ENCODE data around the gene TULP1. TPM values are rescaled to one million over a fixed set of nuclear protein-coding genes. Genes with fewer than 3 reads are reported as not detected.

The TULP1 gene
- total RNA-seq, 2 donors from 2014 or later = 0.27 TPM; not detected in 1

DNA sequence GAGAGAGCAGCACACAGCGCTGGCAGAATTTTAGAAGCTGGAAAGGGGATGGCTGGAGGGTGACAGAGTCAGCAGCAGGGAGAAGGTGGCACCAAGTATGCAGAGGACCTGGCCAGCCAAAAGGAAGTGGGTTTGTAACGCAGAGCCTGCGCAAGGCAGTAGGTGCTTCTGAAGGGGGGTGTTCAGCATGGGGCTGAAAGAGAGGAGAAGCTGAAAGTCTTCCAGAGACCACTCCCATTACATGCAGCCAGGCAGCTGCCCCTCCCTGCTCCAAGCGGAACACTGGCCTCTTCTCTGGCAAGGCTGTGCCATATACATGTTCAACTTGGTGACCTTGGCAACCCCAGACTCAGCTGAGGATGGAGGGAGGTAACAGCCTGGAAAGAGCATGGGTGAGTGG lies 42.1 kb upstream of the TULP1 start:
- WGBS = 98% methylated on average over 4 of the region's 4 CpGs
- no peaks in the 10 kb centered on the region for H3K36me3 ChIP-seq
- H3K27ac ChIP-seq = no peak overlapping the region
- no peaks in the 10 kb centered on the region for H3K9me3 ChIP-seq
- H3K4me1 ChIP-seq (replicated peaks) = no peaks in the 10 kb centered on the region
- no peak overlapping the region for H3K4me3 ChIP-seq
- no peaks in the 10 kb centered on the region for H3K27me3 ChIP-seq (replicated peaks; ENCODE audit: insufficient read depth)
- intact Hi-C loops (cut with DNase I) = no loop called here
- no peak for DNase-seq (ENCODE audit: low spot score)
- TF ChIP-seq POLR2A (IDR thresholded peaks at IDR 0.05) = no peak
- TF ChIP-seq, protein P1, sequence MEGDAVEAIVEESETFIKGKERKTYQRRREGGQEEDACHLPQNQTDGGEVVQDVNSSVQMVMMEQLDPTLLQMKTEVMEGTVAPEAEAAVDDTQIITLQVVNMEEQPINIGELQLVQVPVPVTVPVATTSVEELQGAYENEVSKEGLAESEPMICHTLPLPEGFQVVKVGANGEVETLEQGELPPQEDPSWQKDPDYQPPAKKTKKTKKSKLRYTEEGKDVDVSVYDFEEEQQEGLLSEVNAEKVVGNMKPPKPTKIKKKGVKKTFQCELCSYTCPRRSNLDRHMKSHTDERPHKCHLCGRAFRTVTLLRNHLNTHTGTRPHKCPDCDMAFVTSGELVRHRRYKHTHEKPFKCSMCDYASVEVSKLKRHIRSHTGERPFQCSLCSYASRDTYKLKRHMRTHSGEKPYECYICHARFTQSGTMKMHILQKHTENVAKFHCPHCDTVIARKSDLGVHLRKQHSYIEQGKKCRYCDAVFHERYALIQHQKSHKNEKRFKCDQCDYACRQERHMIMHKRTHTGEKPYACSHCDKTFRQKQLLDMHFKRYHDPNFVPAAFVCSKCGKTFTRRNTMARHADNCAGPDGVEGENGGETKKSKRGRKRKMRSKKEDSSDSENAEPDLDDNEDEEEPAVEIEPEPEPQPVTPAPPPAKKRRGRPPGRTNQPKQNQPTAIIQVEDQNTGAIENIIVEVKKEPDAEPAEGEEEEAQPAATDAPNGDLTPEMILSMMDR (IDR thresholded peaks at IDR 0.05) = no peak
- no peak for TF ChIP-seq POLR2AphosphoS5 (IDR thresholded peaks at IDR 0.05)

DNA sequence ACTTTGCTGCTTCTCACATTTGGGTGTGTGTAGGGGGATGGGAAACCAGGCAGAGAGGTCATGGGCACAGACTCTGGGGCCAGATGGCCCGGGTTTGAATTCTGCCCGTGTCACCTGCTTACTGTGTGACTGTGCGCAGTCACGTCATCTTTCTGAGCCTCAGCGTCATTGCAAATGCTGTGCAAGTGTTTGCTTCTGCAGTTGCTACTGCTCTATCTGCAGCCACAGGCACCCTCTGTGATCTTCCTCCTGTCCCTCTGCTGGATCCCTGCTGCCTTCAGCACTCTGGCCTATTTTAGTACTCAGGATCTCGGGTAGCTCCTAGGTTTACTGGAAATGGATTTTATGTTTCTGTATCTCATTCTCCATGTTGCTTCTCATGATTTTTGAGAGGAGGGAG lies 40.6 kb upstream of the TULP1 start:
- Histone ChIP-seq H3K4me3 (no peak overlapping the region), H3K27ac (no peak overlapping the region), H3K36me3 (no peaks in the 10 kb centered on the region), H3K27me3 (replicated peaks; ENCODE audit: insufficient read depth) (no peaks in the 10 kb centered on the region), H3K4me1 (replicated peaks) (no peaks in the 10 kb centered on the region), H3K9me3 (no peaks in the 10 kb centered on the region)
- WGBS = 78% methylated on average over 6 of the region's 6 CpGs
- TF ChIP-seq POLR2A (IDR thresholded peaks at IDR 0.05) = no peak
- no peak for TF ChIP-seq POLR2AphosphoS5 (IDR thresholded peaks at IDR 0.05)
- TF ChIP-seq, protein P1 (IDR thresholded peaks at IDR 0.05) = no peak
- intact Hi-C loops (cut with DNase I) = no loop called here
- DNase-seq (ENCODE audit: low spot score) = no peak

DNA sequence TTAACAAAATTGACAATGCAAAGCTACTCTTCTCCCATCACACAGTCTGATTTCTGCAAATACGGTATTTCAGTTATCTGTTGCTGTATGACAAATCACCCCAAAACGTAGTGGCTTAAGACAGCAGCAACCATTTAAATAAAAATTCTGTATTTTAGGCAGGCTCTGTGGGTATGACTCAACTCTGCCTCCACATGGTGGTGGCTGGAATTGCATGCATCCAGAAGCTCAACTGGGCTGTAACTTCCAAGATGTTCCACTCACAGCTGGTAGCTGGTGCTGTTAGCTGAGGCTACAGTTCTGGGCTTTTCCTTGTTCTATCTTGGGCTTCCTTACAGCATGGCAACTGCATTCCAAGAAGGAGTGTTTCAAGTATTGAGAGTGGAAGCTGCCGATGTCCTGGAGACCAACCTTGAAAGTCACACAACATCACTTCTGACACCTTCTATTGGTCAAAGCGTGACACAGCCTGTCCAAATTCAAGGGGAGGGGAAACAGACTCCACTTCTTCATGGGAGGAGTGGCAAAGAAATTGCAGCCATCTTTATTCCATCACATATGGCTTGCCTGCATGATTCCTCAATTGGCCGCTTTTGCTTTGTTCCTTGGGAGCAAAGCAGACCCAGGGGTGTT lies 39.7 kb upstream of the TULP1 start:
- H3K27me3 ChIP-seq (replicated peaks; ENCODE audit: insufficient read depth) = no peaks in the 10 kb centered on the region

DNA sequence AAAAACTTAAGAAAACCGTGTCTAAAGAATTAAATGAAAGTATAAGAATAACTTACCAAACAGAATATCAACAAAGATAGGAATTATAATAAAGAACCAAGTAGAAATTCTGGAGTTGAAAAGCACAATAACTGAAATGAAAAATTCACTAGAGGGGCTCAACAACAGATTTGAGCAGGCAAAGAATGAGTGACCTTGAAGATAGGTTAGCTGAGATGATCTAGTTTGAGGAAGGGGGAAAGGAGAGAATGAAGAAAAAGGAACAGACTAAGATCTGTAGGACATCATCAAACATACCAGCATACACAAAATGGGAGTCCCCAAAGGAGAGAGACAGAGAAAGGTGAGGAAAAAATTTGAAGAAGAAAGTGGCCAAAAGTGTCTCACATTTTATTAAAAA lies 37.7 kb upstream of the TULP1 start:
- Histone ChIP-seq H3K36me3 (no peaks in the 10 kb centered on the region), H3K27ac (no peak overlapping the region), H3K4me3 (no peak overlapping the region), H3K4me1 (replicated peaks) (no peaks in the 10 kb centered on the region), H3K9me3 (no peaks in the 10 kb centered on the region), H3K27me3 (replicated peaks; ENCODE audit: insufficient read depth) (no peaks in the 10 kb centered on the region)
- no peak for DNase-seq (ENCODE audit: low spot score)
- intact Hi-C loops (cut with DNase I) = no loop called here
- 74% methylated on average over 1 of the region's 1 CpG for WGBS
- TF ChIP-seq POLR2A (IDR thresholded peaks at IDR 0.05) = no peak
- TF ChIP-seq POLR2AphosphoS5 (IDR thresholded peaks at IDR 0.05) = no peak
- TF ChIP-seq, protein P1 (IDR thresholded peaks at IDR 0.05) = no peak

More for the DNA sequence above, 39.7 kb upstream of the TULP1 start:
- Histone ChIP-seq H3K36me3 (no peaks in the 10 kb centered on the region), H3K27ac (no peak overlapping the region), H3K4me1 (replicated peaks) (no peaks in the 10 kb centered on the region), H3K9me3 (no peaks in the 10 kb centered on the region), H3K4me3 (no peak overlapping the region)
- 71% methylated on average over 5 of the region's 5 CpGs for WGBS
- TF ChIP-seq, protein P1 (IDR thresholded peaks at IDR 0.05) = peak; percentile 24 to 57 (median 50)
- TF ChIP-seq POLR2AphosphoS5 (IDR thresholded peaks at IDR 0.05) = no peak
- intact Hi-C loops (cut with DNase I) = no loop called here
- no peak for DNase-seq (ENCODE audit: low spot score)

DNA sequence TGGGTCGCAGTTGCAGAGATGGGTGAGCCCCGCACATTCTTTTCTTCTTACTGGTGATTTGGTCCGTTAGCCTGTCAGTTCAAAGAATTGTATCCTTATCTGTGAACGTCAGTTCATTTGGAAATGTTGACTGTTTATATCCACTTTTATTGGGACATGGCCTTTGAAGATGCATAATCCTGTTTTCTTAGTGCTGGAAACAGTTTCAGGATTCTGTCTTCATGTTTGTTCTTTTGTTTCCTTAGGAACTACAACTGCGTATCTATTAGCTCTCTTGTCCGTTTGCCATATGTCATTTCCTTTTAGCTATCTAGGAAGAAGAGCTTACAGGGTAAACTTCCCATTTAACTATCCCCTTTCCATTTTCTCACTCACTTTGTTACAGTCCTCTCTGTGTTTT lies 35.0 kb upstream of the TULP1 start:
- intact Hi-C loops (cut with DNase I) = no loop called here

More for the DNA sequence above, 35.0 kb upstream of the TULP1 start:
- no peak for DNase-seq (ENCODE audit: low spot score)
- H3K27ac ChIP-seq = peak overlapping the region; percentile 47 to 60
- no peaks in the 10 kb centered on the region for H3K27me3 ChIP-seq (replicated peaks; ENCODE audit: insufficient read depth)
- no peaks in the 10 kb centered on the region for H3K4me1 ChIP-seq (replicated peaks)
- H3K36me3 ChIP-seq = no peaks in the 10 kb centered on the region
- H3K4me3 ChIP-seq = no peak overlapping the region
- H3K9me3 ChIP-seq = no peaks in the 10 kb centered on the region
- WGBS = 22% methylated on average over 6 of the region's 6 CpGs
- peak; percentile 60 for TF ChIP-seq POLR2AphosphoS5 (IDR thresholded peaks at IDR 0.05)
- TF ChIP-seq, protein P1 (IDR thresholded peaks at IDR 0.05) = no peak
- TF ChIP-seq POLR2A (IDR thresholded peaks at IDR 0.05) = no peak
